ENCODE measurements around the gene RHBDF2. TPM values are rescaled to one million over a fixed set of nuclear protein-coding genes. Genes with fewer than 3 reads are reported as not detected.

Gene RHBDF2
- total and polyA plus RNA-seq, 12 donors = 6.5 to 33.1 (median 9.8) TPM

DNA sequence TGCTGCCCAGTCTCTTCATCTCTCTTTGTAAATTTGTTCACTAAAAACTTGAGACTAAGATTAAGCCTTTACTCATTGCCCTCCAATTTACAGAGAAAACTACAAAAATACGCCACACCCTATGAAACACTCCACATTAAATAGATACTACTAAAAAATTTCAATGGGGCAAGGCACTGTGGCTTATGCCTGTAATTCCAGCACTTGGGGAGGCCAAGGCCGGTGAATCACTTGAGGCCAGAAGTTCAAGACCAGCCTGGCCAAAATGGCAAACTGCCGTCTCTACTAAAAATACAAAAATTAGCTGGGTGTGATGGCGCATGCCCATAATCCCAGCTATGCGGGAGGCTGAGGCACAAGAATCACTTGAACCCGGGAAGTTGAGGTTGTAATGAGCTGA lies 52.1 kb downstream of the RHBDF2 start:
- H3K27ac ChIP-seq = peak overlapping the region in 8 of 10 donors; percentile 62 to 94 (median 79)
- H3K4me3 ChIP-seq = no peak overlapping the region
- H3K4me1 ChIP-seq = peaks cover 4 to 81% (median 66%) of the 10 kb centered on the region in 9 donors
- TF ChIP-seq, protein P1, sequence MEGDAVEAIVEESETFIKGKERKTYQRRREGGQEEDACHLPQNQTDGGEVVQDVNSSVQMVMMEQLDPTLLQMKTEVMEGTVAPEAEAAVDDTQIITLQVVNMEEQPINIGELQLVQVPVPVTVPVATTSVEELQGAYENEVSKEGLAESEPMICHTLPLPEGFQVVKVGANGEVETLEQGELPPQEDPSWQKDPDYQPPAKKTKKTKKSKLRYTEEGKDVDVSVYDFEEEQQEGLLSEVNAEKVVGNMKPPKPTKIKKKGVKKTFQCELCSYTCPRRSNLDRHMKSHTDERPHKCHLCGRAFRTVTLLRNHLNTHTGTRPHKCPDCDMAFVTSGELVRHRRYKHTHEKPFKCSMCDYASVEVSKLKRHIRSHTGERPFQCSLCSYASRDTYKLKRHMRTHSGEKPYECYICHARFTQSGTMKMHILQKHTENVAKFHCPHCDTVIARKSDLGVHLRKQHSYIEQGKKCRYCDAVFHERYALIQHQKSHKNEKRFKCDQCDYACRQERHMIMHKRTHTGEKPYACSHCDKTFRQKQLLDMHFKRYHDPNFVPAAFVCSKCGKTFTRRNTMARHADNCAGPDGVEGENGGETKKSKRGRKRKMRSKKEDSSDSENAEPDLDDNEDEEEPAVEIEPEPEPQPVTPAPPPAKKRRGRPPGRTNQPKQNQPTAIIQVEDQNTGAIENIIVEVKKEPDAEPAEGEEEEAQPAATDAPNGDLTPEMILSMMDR (IDR thresholded peaks at IDR 0.05) = no peak
- ATAC-seq (no peak), DNase-seq (no peak)
- no peaks in the 10 kb centered on the region for H3K36me3 ChIP-seq
- WGBS, 2 donors = 91 to 95% methylated on average over 6 of the region's 6 CpGs
- no peaks in the 10 kb centered on the region for H3K9me3 ChIP-seq
- no peaks in the 10 kb centered on the region for H3K27me3 ChIP-seq
- intact Hi-C loops (cut with DNase I) = loop anchor here in 2 of 10 donors (5.0 kb wide), 1 partner anchor 37 kb away; no protein-coding TSS in a partner anchor

DNA sequence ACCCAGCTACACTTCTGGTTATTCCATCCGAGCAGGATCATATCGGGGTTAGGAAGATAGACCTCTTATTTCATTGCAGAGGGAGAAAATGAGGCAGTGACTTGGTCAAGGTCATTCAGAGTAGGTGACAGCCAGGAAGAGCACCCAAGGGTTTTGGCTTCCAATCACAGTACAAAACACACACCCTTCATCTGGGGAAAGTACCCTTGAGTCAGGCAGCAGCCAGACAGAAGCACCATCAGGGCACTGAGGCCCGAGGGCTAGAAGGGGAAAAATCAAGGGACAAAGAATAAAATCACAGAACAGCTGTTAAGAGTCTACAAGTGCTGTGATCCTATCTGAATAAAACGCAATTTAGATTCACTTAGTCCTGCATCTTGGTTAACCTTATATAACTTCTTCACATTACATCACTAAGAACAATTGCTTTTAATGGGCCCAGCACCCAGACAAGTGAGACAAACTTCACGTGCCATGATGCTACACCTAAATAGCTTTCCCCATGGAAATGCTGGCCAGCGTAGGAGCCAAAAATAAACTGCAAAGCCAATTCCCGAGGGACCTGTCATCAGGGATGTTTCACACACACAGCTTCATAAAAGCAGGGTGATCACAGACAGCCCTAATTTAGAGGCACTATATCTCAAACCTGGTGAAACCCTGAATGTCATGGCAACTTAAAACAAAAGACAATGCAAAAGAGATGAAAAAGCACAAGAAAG lies 53.1 kb downstream of the RHBDF2 start:
- Histone ChIP-seq H3K4me3 (no peak overlapping the region), H3K4me1 (peaks cover 4 to 88% (median 68%) of the 10 kb centered on the region in 9 donors)

DNA sequence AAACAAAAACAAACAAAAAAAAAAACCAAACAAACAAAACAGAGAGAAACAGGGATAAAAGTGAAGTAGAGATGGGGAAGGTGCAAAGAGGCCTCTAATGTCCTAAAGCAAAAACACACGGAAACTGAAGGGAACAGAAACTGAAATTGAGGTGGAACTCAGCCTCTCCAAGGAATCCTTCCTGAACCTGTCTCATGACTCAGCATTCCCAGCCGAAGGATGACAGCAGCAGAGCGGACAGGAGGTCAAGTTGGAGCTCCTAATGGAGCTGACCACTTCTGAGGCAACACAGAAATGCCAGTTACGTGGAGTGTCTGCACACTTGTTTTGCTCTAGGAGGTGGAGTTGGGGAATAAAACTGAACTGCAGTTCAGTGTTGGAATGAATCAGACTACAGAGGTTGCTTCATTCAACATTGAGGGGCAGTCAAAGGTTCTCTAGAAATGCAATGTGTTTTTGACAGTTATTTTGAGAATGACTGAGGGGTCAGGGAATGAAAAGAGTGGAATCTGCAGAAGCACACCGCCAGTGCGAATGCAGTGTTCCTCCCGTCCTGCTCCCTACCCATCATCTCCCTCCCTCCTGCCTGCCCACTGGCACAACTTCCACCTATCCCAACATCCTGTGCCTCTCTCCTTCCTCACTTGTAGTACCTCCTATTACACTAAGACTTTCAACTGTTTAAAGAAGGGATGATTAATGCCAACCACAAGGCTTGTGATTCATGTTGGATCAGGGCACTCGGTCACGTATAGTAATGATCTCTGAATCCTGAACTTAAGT lies 54.6 kb downstream of the RHBDF2 start:
- ATAC-seq (peak in 5 of 8 donors; percentile 7 to 41 (median 34)), DNase-seq (no peak)
- Histone ChIP-seq H3K9me3 (no peaks in the 10 kb centered on the region), H3K4me3 (no peak overlapping the region), H3K27me3 (no peaks in the 10 kb centered on the region), H3K27ac (peak overlapping the region in 9 of 10 donors; percentile 28 to 94 (median 76)), H3K4me1 (peaks cover 0 to 95% (median 71%) of the 10 kb centered on the region in 9 donors), H3K36me3 (no peaks in the 10 kb centered on the region)
- TF ChIP-seq, protein P1 (IDR thresholded peaks at IDR 0.05) = no peak
- intact Hi-C loops (cut with DNase I) = loop anchor here in 2 of 10 donors (5.0 kb wide), 1 partner anchor 34 kb away; no protein-coding TSS in a partner anchor
- WGBS, 2 donors = 51 to 57% methylated on average over 9 of the region's 9 CpGs

More for the DNA sequence above, 53.1 kb downstream of the RHBDF2 start:
- intact Hi-C loops (cut with DNase I) = loop anchor here in 2 of 10 donors (5.0 kb wide), 1 partner anchor 36 kb away; no protein-coding TSS in a partner anchor
- DNase-seq = peak in 1 of 2 donors; percentile 61
- ATAC-seq = peak; percentile 12 to 78 (median 55)
- 44 to 48% methylated on average over 7 of the region's 7 CpGs for WGBS, 2 donors
- H3K27me3 ChIP-seq = no peaks in the 10 kb centered on the region
- H3K36me3 ChIP-seq = no peaks in the 10 kb centered on the region
- TF ChIP-seq, protein P1 (IDR thresholded peaks at IDR 0.05) = no peak
- peak overlapping the region in 9 of 10 donors; percentile 52 to 94 (median 76) for H3K27ac ChIP-seq
- H3K9me3 ChIP-seq = no peaks in the 10 kb centered on the region
